IMR-90 (cell line): Measurements from ENCODE around the gene CNTFR. TPM values are rescaled to one million over a fixed set of nuclear protein-coding genes. Genes with fewer than 3 reads are reported as not detected.

Source experiments
- ATAC-seq: fragments of 200-7000 bp; cut with Tn5 transposase; 2 replicates; pipeline ENCODE4 v1.9.1; 2020; ENCODE audit warnings: low read depth, mild to moderate bottlenecking, moderate library complexity
- BruUV-seq: library from RNA; stranded (reverse); fragments of 400-500 nt; replicated peaks from 2 replicates; lab custom pipeline; 2021; lab: Mats Ljungman, UMichigan
- CTCF ChIA-PET: fragments of 300-600 bp; formaldehyde crosslinking; extraction: SDS; loops from one replicate; lab custom pipeline; 2021; ENCODE audit warnings: antibody characterized with exemption; lab: Yijun Ruan, JAX
- POLR2A ChIA-PET: fragments of 300-600 bp; sonication (Branson Sonifier 250); formaldehyde crosslinking; loops from one replicate; lab custom pipeline; 2022; ENCODE audit warnings: antibody characterized with exemption; ENCODE audit not compliant: unreplicated experiment; lab: Charles Lee
- DNase-seq: peaks from one replicate; pipeline ENCODE4 v3.0.0; 2013
- H2AFZ ChIP-seq: replicated peaks from 2 replicates; pipeline ENCODE3; 2013; ENCODE audit warnings: low read length, mild to moderate bottlenecking; ENCODE audit not compliant: poor library complexity
- H2AK5ac ChIP-seq: 2 replicates; pipeline ENCODE4 v1.6.1; 2013; ENCODE audit warnings: low read depth, low read length, inconsistent platforms
- H2AK9ac ChIP-seq: replicated peaks from 2 replicates; pipeline ENCODE3; 2013; ENCODE audit warnings: mild to moderate bottlenecking, low read depth, low read length, moderate library complexity; ENCODE audit not compliant: poor library complexity
- H2BK120ac ChIP-seq: 2 replicates; pipeline ENCODE4 v1.6.1; 2013; ENCODE audit warnings: low read depth, low read length, inconsistent platforms
- H2BK15ac ChIP-seq: 3 replicates; pipeline ENCODE4 v1.6.1; 2013; ENCODE audit warnings: low read depth, low read length, inconsistent platforms
- H2BK20ac ChIP-seq: 2 replicates; pipeline ENCODE4 v1.6.1; 2013; ENCODE audit warnings: low read depth, mild to moderate bottlenecking, inconsistent platforms, low read length, moderate library complexity
- H2BK5ac ChIP-seq: 2 replicates; pipeline ENCODE4 v1.6.1; 2013; ENCODE audit warnings: mild to moderate bottlenecking, low read depth, low read length, inconsistent platforms; ENCODE audit not compliant: poor library complexity, severe bottlenecking
- H3K14ac ChIP-seq: replicated peaks from 2 replicates; pipeline ENCODE4 v1.6.1; 2013; ENCODE audit warnings: low read depth, low read length, inconsistent platforms
- H3K18ac ChIP-seq: 2 replicates; pipeline ENCODE4 v1.6.1; 2013; ENCODE audit warnings: low read depth, low read length, control low read depth
- H3K23ac ChIP-seq: 2 replicates; pipeline ENCODE4 v1.6.1; 2013; ENCODE audit warnings: low read depth, low read length, inconsistent platforms
- H3K27ac ChIP-seq: 2 replicates; pipeline ENCODE4 v1.5.1; 2013; ENCODE audit warnings: mild to moderate bottlenecking, control low read depth, low read length; ENCODE audit not compliant: insufficient read depth
- H3K27me3 ChIP-seq: 2 replicates; pipeline ENCODE4 v1.6.1; 2013; ENCODE audit warnings: low read length; ENCODE audit not compliant: control insufficient read depth, insufficient read depth
- H3K36me3 ChIP-seq: 2 replicates; pipeline ENCODE4 v1.6.1; 2013; ENCODE audit warnings: low read length, mixed read lengths; ENCODE audit not compliant: control insufficient read depth, insufficient read depth
- H3K4ac ChIP-seq: 2 replicates; pipeline ENCODE4 v1.6.1; 2013; ENCODE audit warnings: low read depth, low read length, inconsistent platforms
- H3K4me1 ChIP-seq: 2 replicates; pipeline ENCODE4 v1.6.1; 2013; ENCODE audit warnings: low read length, mixed read lengths; ENCODE audit not compliant: control insufficient read depth, insufficient read depth
- H3K4me2 ChIP-seq: 2 replicates; pipeline ENCODE4 v1.6.1; 2013; ENCODE audit warnings: low read depth, mild to moderate bottlenecking, control low read depth, low read length, moderate library complexity
- H3K4me3 ChIP-seq: 2 replicates; pipeline ENCODE4 v1.5.1; 2013; ENCODE audit warnings: low read depth, mild to moderate bottlenecking, control low read depth, low read length, moderate library complexity; ENCODE audit not compliant: insufficient read depth
- H3K56ac ChIP-seq: 2 replicates; pipeline ENCODE4 v1.6.1; 2013; ENCODE audit warnings: low read length, inconsistent platforms; ENCODE audit not compliant: insufficient read depth; ENCODE audit errors: extremely low read depth
- H3K79me1 ChIP-seq, 2 experiments: 2 replicates each; pipeline ENCODE4 v1.6.1; 2013; ENCODE audit warnings: low read length in 2 of 2, inconsistent platforms in 1 of 2, low read depth in 1 of 2
- H3K9ac ChIP-seq: 2 replicates; pipeline ENCODE4 v1.6.1; 2013; ENCODE audit warnings: low read depth, low read length, control low read depth
- H3K9me1 ChIP-seq: 2 replicates; pipeline ENCODE4 v1.6.1; 2013; ENCODE audit warnings: low read length, inconsistent platforms; ENCODE audit not compliant: insufficient read depth
- H3K9me3 ChIP-seq: 2 replicates; pipeline ENCODE4 v1.6.1; 2013; ENCODE audit warnings: low read length; ENCODE audit not compliant: control insufficient read depth, insufficient read depth
- H4K20me1 ChIP-seq: 2 replicates; pipeline ENCODE4 v1.6.1; 2013; ENCODE audit warnings: low read length, inconsistent platforms; ENCODE audit not compliant: insufficient read depth
- H4K5ac ChIP-seq: 2 replicates; pipeline ENCODE4 v1.6.1; 2013; ENCODE audit warnings: mild to moderate bottlenecking, low read depth, low read length, control low read depth
- H4K8ac ChIP-seq, 2 experiments: 2 replicates each; pipeline ENCODE4 v1.6.1; 2013; ENCODE audit warnings: low read depth in 2 of 2, low read length in 2 of 2, control low read depth in 1 of 2, inconsistent platforms in 1 of 2
- H4K91ac ChIP-seq: 2 replicates; pipeline ENCODE4 v1.6.1; 2013; ENCODE audit warnings: low read depth, low read length, inconsistent platforms; ENCODE audit not compliant: insufficient read depth
- BHLHE40 ChIP-seq: fragments of 150-350 bp; IDR thresholded peaks from 2 replicates; pipeline ENCODE4 v1.6.1; 2016; ENCODE audit warnings: mild to moderate bottlenecking, low read depth, low read length
- CEBPB ChIP-seq: IDR thresholded peaks from 2 replicates; pipeline ENCODE4 v1.6.1; 2012; ENCODE audit warnings: low read depth, low read length, improper control_type of control experiment
- CHD1 ChIP-seq: IDR thresholded peaks from 2 replicates; pipeline ENCODE4 v1.6.1; 2012; ENCODE audit warnings: low read depth, low read length, improper control_type of control experiment
- FOS ChIP-seq: fragments of 150-350 bp; IDR thresholded peaks from 2 replicates; pipeline ENCODE4 v1.6.1; 2016; ENCODE audit warnings: low read depth, low read length
- MAFK ChIP-seq: IDR thresholded peaks from 2 replicates; pipeline ENCODE4 v1.6.1; 2012; ENCODE audit warnings: low read depth, low read length, improper control_type of control experiment
- MAZ ChIP-seq: IDR thresholded peaks from 2 replicates; pipeline ENCODE4 v1.6.1; 2012; ENCODE audit warnings: low read depth, mild to moderate bottlenecking, low read length, improper control_type of control experiment, moderate library complexity, borderline replicate concordance
- MXI1 ChIP-seq: IDR thresholded peaks from 2 replicates; pipeline ENCODE4 v1.6.1; 2012; ENCODE audit warnings: low read depth, mild to moderate bottlenecking, low read length, moderate library complexity, borderline replicate concordance
- NFE2L2 ChIP-seq: fragments of 150-350 bp; IDR thresholded peaks from 2 replicates; pipeline ENCODE4 v1.6.1; 2016; ENCODE audit warnings: low read depth, mild to moderate bottlenecking, low read length
- POLR2A ChIP-seq: IDR thresholded peaks from 2 replicates; pipeline ENCODE4 v1.6.1; 2012; ENCODE audit warnings: mild to moderate bottlenecking, low read depth, low read length
- RAD21 ChIP-seq: IDR thresholded peaks from 2 replicates; pipeline ENCODE4 v1.6.1; 2012; ENCODE audit warnings: low read length, improper control_type of control experiment
- RCOR1 ChIP-seq: IDR thresholded peaks from 2 replicates; pipeline ENCODE4 v1.6.1; 2012; ENCODE audit warnings: mild to moderate bottlenecking, low read length, improper control_type of control experiment; ENCODE audit not compliant: insufficient replicate concordance
- RFX5 ChIP-seq: IDR thresholded peaks from 2 replicates; pipeline ENCODE4 v1.8.0; 2012; ENCODE audit warnings: low read depth, mild to moderate bottlenecking, low read length, moderate library complexity
- SMC3 ChIP-seq: fragments of 150-350 bp; IDR thresholded peaks from 2 replicates; pipeline ENCODE4 v1.6.1; 2016; ENCODE audit warnings: low read depth, mild to moderate bottlenecking, antibody characterized with exemption, low read length, moderate library complexity
- WGBS, 2 experiments: methylation state at CpG; one replicate each; pipeline versions ENCODE4 v1.1.5 to v1.1.7; 2013; ENCODE audit warnings: missing lambda C conversion rate in 2 of 2; ENCODE audit not compliant: insufficient read length in 1 of 2; ENCODE audit errors: extremely low coverage in 2 of 2; 5-methylcytosine and 5-hydroxymethylcytosine counted together
- dilution Hi-C: fragments of 300-500 bp; cut with HindIII; formaldehyde crosslinking; loops from one replicate; pipeline ENCODE4 v1.14.3; 2018; ENCODE audit warnings: low sequenced_read_pairs; ENCODE audit not compliant: unreplicated experiment
- in situ Hi-C: fragments of 300-500 bp; cut with MboI; formaldehyde crosslinking; loops from 3 replicates; pipeline ENCODE4 v1.14.3; 2019; ENCODE audit warnings: low sequenced_read_pairs, inconsistent platforms, mixed read lengths
- intact Hi-C: fragments of 100-400 bp; cut with micrococcal nuclease; formaldehyde crosslinking; loops from 2 replicates; pipeline ENCODE4 v1.10.0; 2022
- polyA plus RNA-seq, 3 experiments: library from polyadenylated mRNA; depleted of rRNA; stranded (reverse); fragments of >200 nt; gene quantifications; 2 replicates each; pipeline ENCODE4 v1.2.3, GENCODE V29; 2012; ENCODE audit warnings: low replicate concordance in 1 of 3
- total RNA-seq: library from RNA; depleted of rRNA; stranded (reverse); fragments of >200 nt; gene quantifications from 2 replicates; pipeline ENCODE4 v1.2.3, GENCODE V29; 2012
- TF ChIP-seq, protein P1 (sequence below): fragments of 150-350 bp; IDR thresholded peaks from 2 replicates; pipeline ENCODE4 v1.6.1; 2017; ENCODE audit warnings: mild to moderate bottlenecking, antibody characterized with exemption, low read length, low read depth
- TF ChIP-seq, protein P2 (sequence below): fragments of 150-350 bp; IDR thresholded peaks from 2 replicates; pipeline ENCODE4 v1.6.1; 2016; ENCODE audit warnings: low read depth, mild to moderate bottlenecking, low read length, moderate library complexity, borderline replicate concordance
- TF ChIP-seq, protein P3 (sequence below): conservative IDR thresholded peaks from 2 replicates; pipeline ENCODE4 v1.5.1; 2012; ENCODE audit warnings: mild to moderate bottlenecking, low read depth, low read length, improper control_type of control experiment

CNTFR gene
- total and polyA plus RNA-seq, 2 of the 4 experiments (the other 2 are of a cell fraction), result not detected

DNA sequence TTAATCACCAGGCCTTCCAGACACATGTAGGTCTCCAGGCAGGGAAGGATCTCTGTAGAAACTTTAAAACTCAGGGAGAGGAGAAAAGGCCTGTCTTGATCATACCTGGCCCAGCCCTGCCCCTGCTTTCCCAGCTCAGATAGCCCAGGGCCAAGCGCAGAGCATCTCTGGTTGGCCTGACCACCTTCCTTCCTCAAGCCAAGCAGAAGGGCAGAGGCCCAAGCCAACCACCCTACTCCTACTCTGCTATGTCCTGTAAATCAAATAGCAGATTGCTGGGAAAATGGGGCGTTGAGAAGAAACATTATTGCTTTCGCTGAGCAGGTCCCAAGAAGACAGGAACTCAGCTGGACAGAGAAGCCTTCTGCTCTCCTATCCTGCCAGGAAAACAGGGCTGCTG is 81.1 kb downstream of the CNTFR start:
- no peaks in the 10 kb centered on the region for H3K4me1 ChIP-seq
- no peak overlapping the region for H3K9ac ChIP-seq
- WGBS, 2 experiments, result no CpG with 5 or more reads among the region's 3 CpGs
- H4K20me1 ChIP-seq, result no peaks in the 10 kb centered on the region
- H3K56ac ChIP-seq, result no peak overlapping the region
- no peaks in the 10 kb centered on the region for H3K79me1 ChIP-seq
- no peaks in the 10 kb centered on the region for H3K36me3 ChIP-seq
- no peak overlapping the region for H4K5ac ChIP-seq
- H3K18ac ChIP-seq, result no peak overlapping the region
- CTCF ChIA-PET, result no interaction called here
- no peak overlapping the region for H3K4me2 ChIP-seq
- no peak overlapping the region for H4K91ac ChIP-seq
- H3K23ac ChIP-seq, result no peak overlapping the region
- DNase-seq (no peak), ATAC-seq (no peak)
- H2AK5ac ChIP-seq, result no peak overlapping the region
- POLR2A ChIA-PET, result no interaction called here
- TF ChIP-seq RFX5 (no peak), BHLHE40 (no peak), POLR2A (no peak), MAZ (no peak), FOS (no peak), SMC3 (no peak), MXI1 (no peak), RCOR1 (no peak), RAD21 (no peak), NFE2L2 (no peak), CEBPB (no peak), MAFK (no peak), CHD1 (no peak)
- TF ChIP-seq, protein P1, sequence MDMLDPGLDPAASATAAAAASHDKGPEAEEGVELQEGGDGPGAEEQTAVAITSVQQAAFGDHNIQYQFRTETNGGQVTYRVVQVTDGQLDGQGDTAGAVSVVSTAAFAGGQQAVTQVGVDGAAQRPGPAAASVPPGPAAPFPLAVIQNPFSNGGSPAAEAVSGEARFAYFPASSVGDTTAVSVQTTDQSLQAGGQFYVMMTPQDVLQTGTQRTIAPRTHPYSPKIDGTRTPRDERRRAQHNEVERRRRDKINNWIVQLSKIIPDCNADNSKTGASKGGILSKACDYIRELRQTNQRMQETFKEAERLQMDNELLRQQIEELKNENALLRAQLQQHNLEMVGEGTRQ, result no peak
- TF ChIP-seq, protein P2, sequence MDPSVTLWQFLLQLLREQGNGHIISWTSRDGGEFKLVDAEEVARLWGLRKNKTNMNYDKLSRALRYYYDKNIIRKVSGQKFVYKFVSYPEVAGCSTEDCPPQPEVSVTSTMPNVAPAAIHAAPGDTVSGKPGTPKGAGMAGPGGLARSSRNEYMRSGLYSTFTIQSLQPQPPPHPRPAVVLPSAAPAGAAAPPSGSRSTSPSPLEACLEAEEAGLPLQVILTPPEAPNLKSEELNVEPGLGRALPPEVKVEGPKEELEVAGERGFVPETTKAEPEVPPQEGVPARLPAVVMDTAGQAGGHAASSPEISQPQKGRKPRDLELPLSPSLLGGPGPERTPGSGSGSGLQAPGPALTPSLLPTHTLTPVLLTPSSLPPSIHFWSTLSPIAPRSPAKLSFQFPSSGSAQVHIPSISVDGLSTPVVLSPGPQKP, result no peak
- TF ChIP-seq, protein P3, sequence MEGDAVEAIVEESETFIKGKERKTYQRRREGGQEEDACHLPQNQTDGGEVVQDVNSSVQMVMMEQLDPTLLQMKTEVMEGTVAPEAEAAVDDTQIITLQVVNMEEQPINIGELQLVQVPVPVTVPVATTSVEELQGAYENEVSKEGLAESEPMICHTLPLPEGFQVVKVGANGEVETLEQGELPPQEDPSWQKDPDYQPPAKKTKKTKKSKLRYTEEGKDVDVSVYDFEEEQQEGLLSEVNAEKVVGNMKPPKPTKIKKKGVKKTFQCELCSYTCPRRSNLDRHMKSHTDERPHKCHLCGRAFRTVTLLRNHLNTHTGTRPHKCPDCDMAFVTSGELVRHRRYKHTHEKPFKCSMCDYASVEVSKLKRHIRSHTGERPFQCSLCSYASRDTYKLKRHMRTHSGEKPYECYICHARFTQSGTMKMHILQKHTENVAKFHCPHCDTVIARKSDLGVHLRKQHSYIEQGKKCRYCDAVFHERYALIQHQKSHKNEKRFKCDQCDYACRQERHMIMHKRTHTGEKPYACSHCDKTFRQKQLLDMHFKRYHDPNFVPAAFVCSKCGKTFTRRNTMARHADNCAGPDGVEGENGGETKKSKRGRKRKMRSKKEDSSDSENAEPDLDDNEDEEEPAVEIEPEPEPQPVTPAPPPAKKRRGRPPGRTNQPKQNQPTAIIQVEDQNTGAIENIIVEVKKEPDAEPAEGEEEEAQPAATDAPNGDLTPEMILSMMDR, result no peak
- peaks cover 55% of the 10 kb centered on the region for H3K27me3 ChIP-seq
- intact Hi-C loops (no loop called here), in situ Hi-C loops (no loop called here), dilution Hi-C loops (no loop called here)
- no peak overlapping the region for H2BK120ac ChIP-seq
- H3K14ac ChIP-seq, result no peak overlapping the region
- no peak overlapping the region for H4K8ac ChIP-seq
- H2AK9ac ChIP-seq, result no peak overlapping the region
- no peak overlapping the region for H2BK5ac ChIP-seq
- no peaks in the 10 kb centered on the region for H3K9me3 ChIP-seq
- H3K9me1 ChIP-seq, result no peaks in the 10 kb centered on the region
- H3K27ac ChIP-seq, result no peak overlapping the region
- no peak overlapping the region for H2BK20ac ChIP-seq
- no peak overlapping the region for H3K4me3 ChIP-seq
- H2BK15ac ChIP-seq, result no peak overlapping the region
- H2AFZ ChIP-seq, result no peak overlapping the region
- H3K4ac ChIP-seq, result no peak overlapping the region
- no TSS peak for BruUV-seq
